ENCODE results near the gene METTL1.

DNA sequence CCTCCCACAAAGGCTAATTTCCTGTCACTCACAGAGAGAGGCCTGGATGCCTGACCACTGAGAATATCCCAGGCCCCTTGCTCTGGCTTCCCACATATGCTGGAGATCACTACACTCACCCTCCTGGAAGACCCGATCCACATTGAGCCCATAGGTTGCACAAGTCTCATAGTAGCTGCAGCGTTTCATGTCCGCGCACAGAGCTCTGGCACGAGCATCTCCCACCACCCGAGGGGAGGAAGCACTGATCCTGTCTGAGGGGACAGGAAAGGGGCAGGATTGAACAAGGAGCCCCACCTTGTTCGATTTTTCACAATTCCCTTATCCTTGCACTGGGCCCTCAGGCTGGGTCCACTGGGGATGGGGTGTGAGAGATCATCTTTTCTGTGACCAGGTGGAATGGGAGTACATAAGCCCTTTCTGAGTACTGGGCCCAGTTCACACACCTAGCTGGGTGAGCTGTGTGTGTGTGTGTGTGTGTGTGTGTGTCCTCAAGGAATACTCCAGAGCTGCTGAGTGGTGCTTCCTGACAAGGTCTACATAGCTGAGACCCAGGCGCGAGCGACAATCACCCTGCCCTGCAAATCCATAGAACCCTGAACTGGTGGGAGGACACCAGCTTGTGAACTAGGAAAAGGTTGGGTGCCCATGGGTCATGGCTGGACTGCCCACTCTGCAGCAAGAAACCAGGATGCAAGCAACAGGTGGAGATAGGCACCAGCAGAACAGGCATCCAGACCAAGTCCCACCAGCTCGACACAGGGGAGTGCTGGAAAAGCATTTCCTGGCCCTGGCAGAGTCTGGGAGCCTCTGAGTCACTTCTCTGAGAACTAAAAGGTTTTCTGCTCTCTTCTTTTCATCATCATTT, 38.9 kb downstream of the METTL1 start:
- TF ChIP-seq, protein P1, sequence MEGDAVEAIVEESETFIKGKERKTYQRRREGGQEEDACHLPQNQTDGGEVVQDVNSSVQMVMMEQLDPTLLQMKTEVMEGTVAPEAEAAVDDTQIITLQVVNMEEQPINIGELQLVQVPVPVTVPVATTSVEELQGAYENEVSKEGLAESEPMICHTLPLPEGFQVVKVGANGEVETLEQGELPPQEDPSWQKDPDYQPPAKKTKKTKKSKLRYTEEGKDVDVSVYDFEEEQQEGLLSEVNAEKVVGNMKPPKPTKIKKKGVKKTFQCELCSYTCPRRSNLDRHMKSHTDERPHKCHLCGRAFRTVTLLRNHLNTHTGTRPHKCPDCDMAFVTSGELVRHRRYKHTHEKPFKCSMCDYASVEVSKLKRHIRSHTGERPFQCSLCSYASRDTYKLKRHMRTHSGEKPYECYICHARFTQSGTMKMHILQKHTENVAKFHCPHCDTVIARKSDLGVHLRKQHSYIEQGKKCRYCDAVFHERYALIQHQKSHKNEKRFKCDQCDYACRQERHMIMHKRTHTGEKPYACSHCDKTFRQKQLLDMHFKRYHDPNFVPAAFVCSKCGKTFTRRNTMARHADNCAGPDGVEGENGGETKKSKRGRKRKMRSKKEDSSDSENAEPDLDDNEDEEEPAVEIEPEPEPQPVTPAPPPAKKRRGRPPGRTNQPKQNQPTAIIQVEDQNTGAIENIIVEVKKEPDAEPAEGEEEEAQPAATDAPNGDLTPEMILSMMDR (IDR thresholded peaks at IDR 0.05; ENCODE audit: poor library complexity), result no peak
- no peak for TF ChIP-seq EZH2phosphoT487 (IDR thresholded peaks at IDR 0.05; ENCODE audit: low read depth, severe bottlenecking, unreplicated experiment)
- no peak for TF ChIP-seq EZH2 (IDR thresholded peaks at IDR 0.05; ENCODE audit: borderline replicate concordance)

Data from hepatocyte (in vitro differentiated cells).